Amniotic stem cell (primary cell): Measurements from ENCODE around the gene TROAP.
"Not testable (repeated sequence)": the region's sequence is repeated elsewhere in the genome, so short reads cannot be mapped to it uniquely, and the experiment has no call there.

Source experiments
- DNase-seq: peaks from one replicate; lab custom pipeline; 2025; lab: John Stamatoyannopoulos, UW

The TROAP gene

DNA sequence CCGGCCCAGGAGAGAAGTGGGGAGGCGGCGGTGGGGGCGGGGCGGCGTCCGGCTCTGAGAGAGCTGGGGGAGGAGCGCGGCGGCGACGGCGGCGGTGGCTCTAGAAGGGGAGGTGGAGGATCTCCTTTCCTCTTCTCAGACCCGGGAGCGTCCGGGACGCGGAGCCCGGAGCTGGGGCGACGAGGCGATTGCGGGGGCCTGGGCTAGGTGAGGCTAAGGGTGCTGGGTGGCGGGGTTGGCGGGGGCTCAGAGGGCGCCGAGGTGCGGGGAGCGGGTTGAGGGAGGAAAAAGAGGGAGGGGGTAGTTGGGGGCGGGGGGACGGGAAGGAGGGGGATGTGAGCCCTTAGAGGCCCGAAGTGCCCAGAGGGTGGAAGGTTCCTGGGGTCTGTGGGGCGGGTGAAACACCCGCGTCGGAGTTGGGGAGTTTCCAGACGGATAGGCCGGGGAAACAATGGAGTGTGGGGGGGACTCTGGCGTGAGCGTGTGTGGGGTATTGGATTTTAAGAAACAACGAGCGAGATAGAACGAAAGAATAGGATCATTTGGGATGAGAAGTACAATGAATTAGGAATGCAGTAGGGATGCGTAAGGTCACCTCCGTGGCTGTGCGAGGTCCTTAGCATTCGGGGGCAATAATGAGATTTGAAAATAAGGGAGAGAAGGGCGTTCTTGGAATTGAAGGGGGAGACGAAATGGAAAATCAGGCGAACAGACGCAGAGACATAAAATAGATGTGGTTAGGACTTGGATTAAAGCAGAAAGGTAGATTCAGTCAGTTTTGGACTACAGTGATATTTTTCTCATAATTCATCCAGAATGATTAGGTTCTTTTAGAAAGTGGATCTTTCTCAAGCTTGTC is 44.6 kb downstream of the TROAP start, which contains the start of gene SPATS2:
Gene SPATS2, plus strand, starts transcription at position 82 of the 859 bp plus-strand sequence. CDS start 93,551 bp downstream, outside the sequence.
- DNase-seq: no peak

DNA sequence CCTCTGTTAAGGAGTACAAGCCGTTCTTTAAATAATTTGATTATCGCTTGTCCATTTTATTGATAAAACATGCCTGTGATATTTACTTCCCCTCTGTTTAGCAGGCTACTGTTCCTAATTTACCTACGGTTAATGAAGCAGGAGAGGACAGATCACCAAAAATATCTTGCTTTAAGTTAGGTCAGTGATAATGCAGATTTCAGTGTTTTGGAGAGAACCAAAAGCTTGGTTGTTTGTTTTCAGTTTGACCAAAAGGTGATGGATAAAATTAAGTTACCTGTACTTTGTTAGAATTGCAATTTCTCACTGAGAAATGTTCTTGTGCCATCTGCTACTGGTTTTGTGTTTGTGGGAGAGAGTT is 45.2 kb downstream of the TROAP start:
- no peak for DNase-seq

DNA sequence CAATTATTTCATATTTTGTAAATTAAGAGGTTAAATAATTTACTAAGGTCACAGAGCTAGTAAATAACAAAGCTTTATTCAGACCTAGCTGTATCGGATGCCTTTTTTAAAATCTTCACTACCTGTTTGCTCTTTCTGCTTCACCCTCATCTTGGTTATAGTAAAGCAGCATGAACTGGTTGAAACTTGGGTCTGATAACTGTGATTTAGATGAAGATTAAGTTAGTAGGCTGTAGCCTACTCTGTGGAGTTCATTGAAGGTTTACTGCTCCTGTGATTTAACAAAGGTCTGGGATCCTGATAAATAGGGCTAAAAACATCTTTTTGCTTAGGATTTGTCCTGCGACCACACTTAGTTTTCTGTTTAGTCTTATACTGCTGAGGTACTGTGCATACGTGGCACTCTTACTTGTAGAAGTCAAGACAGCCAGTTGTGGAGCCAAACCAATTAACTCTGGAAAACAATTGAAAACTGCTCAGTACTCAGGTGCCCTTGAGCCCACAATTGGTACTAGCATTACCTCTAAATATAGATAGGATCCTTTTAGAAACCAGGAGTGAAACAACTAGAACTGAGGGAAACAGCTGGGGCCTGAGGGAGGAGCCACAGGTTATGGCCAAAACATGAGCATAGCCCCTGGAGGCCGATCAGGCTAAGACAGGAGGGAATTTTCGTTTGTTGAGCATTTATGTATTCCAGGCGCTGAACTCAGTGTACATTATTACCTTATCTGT is 46.5 kb downstream of the TROAP start:
- DNase-seq: no peak

DNA sequence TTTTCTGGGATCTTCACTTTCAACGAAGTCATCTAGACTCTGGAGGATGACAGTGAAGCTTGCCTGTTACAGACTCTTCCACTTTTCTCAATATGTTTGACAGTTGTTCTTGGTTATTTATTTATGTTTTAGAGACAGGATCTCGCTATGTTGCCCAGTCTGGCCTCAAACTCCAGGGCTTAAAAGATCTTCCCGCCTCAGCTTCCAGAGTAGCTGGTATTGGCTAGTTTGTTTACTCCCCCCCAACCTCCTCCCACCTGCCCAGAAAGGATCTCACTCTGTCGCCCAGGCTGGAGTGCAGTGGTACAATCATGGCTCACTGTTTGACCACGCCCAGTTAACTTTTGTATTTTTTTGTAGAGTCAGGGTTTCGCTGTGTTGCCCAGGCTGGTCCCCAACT is 47.5 kb downstream of the TROAP start:
- DNase-seq: no peak

DNA sequence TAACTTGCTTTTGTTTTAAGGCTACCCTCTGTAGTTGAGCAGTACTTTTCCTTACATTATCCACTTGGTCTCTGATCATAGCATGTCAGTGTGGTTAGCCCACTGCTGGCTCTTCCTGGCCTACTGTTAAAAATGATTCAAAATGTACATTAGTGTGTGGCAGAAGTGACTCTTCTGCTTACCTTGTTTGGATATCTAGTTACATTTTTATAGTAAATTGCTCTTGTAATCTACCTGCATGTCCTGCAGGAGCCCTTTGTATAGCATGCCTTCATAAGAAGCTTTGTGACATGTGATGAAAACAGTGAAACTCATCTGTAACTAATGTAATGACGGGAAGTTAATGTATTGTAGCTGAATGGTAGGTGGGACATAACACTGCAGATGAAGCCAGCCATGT is 52.4 kb downstream of the TROAP start:
- no peak for DNase-seq

DNA sequence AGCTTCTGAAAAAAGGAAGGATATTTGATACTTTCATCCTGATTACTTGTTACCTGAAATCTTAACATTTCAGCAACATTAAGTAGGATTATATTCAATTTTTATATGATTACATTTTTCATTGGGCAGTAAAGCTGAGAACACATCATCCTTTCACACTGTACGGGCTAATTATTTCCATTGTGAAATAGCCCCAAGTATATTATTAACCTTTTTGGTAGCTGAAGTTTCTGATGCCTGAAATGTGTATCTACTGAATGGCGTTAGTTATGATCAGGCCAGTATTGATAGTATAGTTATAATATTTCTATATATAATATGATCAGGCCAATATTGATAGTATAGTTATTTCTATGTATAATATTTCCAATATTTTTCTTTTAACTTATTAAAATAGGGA is 54.3 kb downstream of the TROAP start:
- no peak for DNase-seq

DNA sequence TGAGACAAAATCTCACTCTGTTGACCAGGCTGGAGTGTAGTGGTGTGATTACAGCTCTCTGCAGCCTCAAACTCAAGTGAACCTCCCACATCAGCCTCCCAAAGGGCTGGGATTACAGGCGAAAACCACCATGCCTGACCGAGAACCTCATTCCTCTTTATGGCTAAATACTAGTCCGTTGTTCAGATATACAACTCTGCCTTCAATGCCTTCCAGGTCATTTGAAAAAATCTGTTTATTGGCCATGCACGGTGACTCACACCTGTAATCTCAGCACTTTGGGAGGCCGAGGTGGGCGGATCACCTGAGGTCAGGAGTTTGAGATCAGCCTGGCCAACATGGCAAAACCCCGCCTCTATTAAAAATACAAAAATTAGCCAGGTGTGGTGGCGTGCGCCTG is 57.1 kb downstream of the TROAP start:
- DNase-seq: not testable (repeated sequence)
